SK-N-MC (cell line): ENCODE data around the gene MOCS1.

Experiments used
- DNase-seq: peaks from one replicate; pipeline ENCODE4 v3.0.0-alpha.2; 2011; ENCODE audit warnings: low read depth, low spot score
- H3K27ac ChIP-seq: fragments of 200-600 bp; sonication (generic); 2 replicates; pipeline ENCODE4 v1.5.1; 2016; ENCODE audit warnings: mixed run types
- H3K36me3 ChIP-seq: fragments of 200-600 bp; sonication (generic); 2 replicates; pipeline ENCODE4 v1.6.1; 2017; ENCODE audit warnings: antibody characterized with exemption, low read length, mixed read lengths; ENCODE audit not compliant: insufficient read depth
- H3K4me3 ChIP-seq: fragments of 200-600 bp; sonication (generic); 2 replicates; pipeline ENCODE4 v1.5.1; 2016
- H3K9ac ChIP-seq: fragments of 200-600 bp; sonication (generic); 2 replicates; pipeline ENCODE4 v1.8.0; 2017; ENCODE audit warnings: mixed run types, mixed read lengths; ENCODE audit not compliant: insufficient read length
- H3K9me3 ChIP-seq: fragments of 200-600 bp; sonication (generic); 2 replicates; pipeline ENCODE4 v1.6.1; 2017; ENCODE audit warnings: low read depth, mild to moderate bottlenecking, antibody characterized with exemption, low read length, moderate library complexity, mixed read lengths
- EZH2 ChIP-seq: fragments of 200-600 bp; sonication (generic); IDR thresholded peaks from one replicate; pipeline ENCODE4 v1.6.1; 2017; ENCODE audit warnings: antibody characterized with exemption
- FOXP2 ChIP-seq: optimal IDR thresholded peaks from 2 replicates; pipeline ENCODE3; 2011; ENCODE audit warnings: mild to moderate bottlenecking, moderate library complexity; ENCODE audit not compliant: insufficient read depth; ENCODE audit errors: extremely low read length, control extremely low read depth
- POLR2AphosphoS5 ChIP-seq: IDR thresholded peaks from 2 replicates; pipeline ENCODE4 v1.6.1; 2012; ENCODE audit warnings: mild to moderate bottlenecking, low read depth, low read length, borderline replicate concordance

Gene MOCS1

GRCh38 chr6:39938773-39939654, 4.8 kb upstream of the MOCS1 start:
- no peak for DNase-seq
- Histone ChIP-seq H3K27ac (no peak overlapping the region), H3K36me3 (no peaks in the 10 kb centered on the region), H3K9ac (no peak overlapping the region), H3K4me3 (no peak overlapping the region), H3K9me3 (no peaks in the 10 kb centered on the region)
- TF ChIP-seq FOXP2, result no peak
- TF ChIP-seq POLR2AphosphoS5, result no peak
- TF ChIP-seq EZH2, result no peak

GRCh38 chr6:39937686-39938333, 3.5 kb upstream of the MOCS1 start:
- Histone ChIP-seq H3K36me3 (no peaks in the 10 kb centered on the region), H3K9ac (no peak overlapping the region), H3K4me3 (no peak overlapping the region), H3K27ac (no peak overlapping the region), H3K9me3 (no peaks in the 10 kb centered on the region)
- DNase-seq, result no peak
- TF ChIP-seq POLR2AphosphoS5 (no peak), FOXP2 (no peak), EZH2 (no peak)

GRCh38 chr6:39936857-39937256, 2.6 kb upstream of the MOCS1 start:
- Histone ChIP-seq H3K4me3 (no peak overlapping the region), H3K27ac (no peak overlapping the region), H3K9me3 (no peaks in the 10 kb centered on the region), H3K36me3 (no peaks in the 10 kb centered on the region), H3K9ac (no peak overlapping the region)
- TF ChIP-seq FOXP2 (no peak), EZH2 (no peak), POLR2AphosphoS5 (no peak)
- DNase-seq, result no peak

GRCh38 chr6:39935241-39935640, 979 bp upstream of the MOCS1 start:
- no peak overlapping the region for H3K27ac ChIP-seq
- no peaks in the 10 kb centered on the region for H3K9me3 ChIP-seq
- DNase-seq, result no peak
- no peak overlapping the region for H3K9ac ChIP-seq
- H3K36me3 ChIP-seq, result no peaks in the 10 kb centered on the region
- TF ChIP-seq POLR2AphosphoS5, result no peak
- TF ChIP-seq EZH2, result no peak
- no peak for TF ChIP-seq FOXP2
- no peak overlapping the region for H3K4me3 ChIP-seq

DNA sequence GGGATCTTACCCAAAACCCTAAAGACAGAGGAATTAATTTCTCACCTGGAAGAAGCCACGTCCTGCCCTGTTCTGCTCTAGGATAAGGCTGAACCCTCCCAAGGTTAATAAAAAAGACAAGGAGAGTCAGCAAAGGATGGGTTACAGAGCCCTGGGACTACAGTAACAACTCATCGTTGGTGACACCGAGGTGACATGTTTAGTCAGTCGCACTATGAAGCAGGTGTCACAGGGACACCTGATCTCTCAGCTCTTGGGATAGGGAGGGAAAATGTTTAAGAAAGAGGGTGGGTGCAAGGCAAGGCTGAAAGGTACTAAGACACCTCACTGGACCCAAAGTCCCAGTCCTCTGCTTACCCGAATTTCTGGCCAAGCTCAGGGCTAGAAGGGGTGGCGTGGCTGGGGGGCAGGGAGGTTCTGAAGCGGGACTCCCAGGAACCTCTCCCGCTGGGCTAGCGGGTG, 562 bp downstream of the MOCS1 start:
- no peak for TF ChIP-seq EZH2
- no peak for TF ChIP-seq POLR2AphosphoS5
- TF ChIP-seq FOXP2, result no peak
- no peaks in the 10 kb centered on the region for H3K9me3 ChIP-seq
- no peak overlapping the region for H3K27ac ChIP-seq

DNA sequence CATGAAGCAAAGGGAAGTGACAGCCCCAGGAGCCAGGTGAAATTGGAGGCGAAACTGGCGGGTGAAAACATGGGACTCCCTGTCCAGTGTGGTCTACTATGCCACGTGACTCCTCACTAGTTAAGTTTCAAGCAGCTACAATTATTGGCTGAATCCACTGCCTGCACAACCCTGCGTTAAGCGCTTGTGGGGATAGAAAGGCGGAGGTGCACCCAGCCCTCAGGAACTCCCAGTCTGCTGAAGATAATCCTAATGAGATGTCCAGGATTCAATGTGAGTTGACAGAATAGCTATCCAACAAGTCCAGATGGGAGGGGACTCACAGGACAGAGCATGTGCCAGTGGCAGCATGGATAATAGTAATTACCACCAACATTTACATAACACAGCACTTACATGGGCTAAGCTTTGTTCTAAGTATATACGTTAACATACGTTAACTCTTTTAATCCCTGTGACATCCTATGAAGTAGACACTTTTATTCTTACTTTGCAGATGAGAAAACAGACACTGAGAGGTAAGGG, 1.8 kb downstream of the MOCS1 start:
- TF ChIP-seq EZH2 (no peak), POLR2AphosphoS5 (no peak), FOXP2 (no peak)
- H3K4me3 ChIP-seq, result no peak overlapping the region
- H3K27ac ChIP-seq, result no peak overlapping the region
- no peak overlapping the region for H3K9ac ChIP-seq
- no peaks in the 10 kb centered on the region for H3K36me3 ChIP-seq
- no peak for DNase-seq
- H3K9me3 ChIP-seq, result no peaks in the 10 kb centered on the region

More for the DNA sequence above, 562 bp downstream of the MOCS1 start:
- H3K4me3 ChIP-seq, result peak overlapping the region; percentile 89
- H3K36me3 ChIP-seq, result no peaks in the 10 kb centered on the region
- peak overlapping the region; percentile 70 for H3K9ac ChIP-seq
- DNase-seq, result no peak

- no peak overlapping the region for H3K9ac ChIP-seq
- no peak overlapping the region for H3K4me3 ChIP-seq
- no peak for DNase-seq
- no peak overlapping the region for H3K27ac ChIP-seq
- TF ChIP-seq POLR2AphosphoS5 (no peak), FOXP2 (no peak), EZH2 (no peak)
- H3K9me3 ChIP-seq, result no peaks in the 10 kb centered on the region
- H3K36me3 ChIP-seq, result no peaks in the 10 kb centered on the region
These were observed 2.7 kb downstream of the MOCS1 start for GRCh38 chr6:39931607-39932006.

GRCh38 chr6:39930540-39930939, 3.7 kb downstream of the MOCS1 start:
- TF ChIP-seq POLR2AphosphoS5 (no peak), EZH2 (no peak)
- Histone ChIP-seq H3K9ac (no peak overlapping the region), H3K9me3 (no peaks in the 10 kb centered on the region), H3K4me3 (no peak overlapping the region), H3K36me3 (no peaks in the 10 kb centered on the region), H3K27ac (no peak overlapping the region)
- DNase-seq, result no peak
